ENCODE results near the gene ANTKMT. TPM values are rescaled to one million over a fixed set of nuclear protein-coding genes. Genes with fewer than 3 reads are reported as not detected.

ANTKMT gene
- total RNA-seq, 4 donors from 2014 or later = 23.5 to 46.2 (median 31.0) TPM

DNA sequence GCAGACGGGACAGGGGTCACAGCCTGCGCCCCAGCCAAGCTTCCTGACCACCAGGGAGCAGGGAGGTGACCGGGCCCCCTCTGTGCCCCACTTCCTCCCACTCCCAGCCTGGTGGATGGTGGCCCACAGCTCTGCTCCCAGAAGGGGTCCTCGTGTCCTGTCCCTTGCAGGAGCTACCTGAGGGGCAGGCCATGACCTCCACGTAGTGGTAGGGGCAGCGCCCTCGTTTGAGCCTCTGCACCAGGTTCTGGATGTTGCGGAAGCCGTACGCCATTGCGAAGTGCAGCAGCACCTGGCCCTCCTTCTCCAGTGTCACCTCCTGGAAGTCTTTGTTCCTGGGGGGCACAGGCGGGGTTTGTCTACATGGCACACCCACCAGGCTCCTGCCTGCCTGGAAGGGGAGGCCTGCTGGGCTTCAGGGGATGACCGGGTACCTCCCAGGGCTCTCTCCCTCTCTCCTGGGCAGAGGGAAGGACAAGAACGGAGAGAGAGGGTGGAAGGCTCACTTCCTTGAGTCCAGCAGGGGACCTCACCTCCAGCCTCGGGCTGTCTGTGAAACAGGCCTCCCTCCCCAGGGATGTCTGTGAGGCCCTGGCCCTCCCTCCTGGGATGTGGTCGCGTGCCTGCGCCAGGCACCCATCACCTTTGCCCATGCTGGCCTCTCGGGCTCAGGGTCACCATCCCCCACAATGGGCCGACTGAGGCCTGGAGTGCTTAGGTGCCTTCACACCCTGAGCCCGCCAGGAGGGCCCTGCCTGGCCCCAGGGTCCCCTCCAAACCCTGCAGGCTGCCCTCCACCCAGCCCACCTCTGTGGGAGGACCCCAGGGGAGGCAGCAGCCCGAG is 9.9 kb downstream of the ANTKMT start:
- Histone ChIP-seq H3K27me3 (peaks cover 36% of the 10 kb centered on the region), H3K4me3 (no peak overlapping the region), H3K27ac (no peak overlapping the region), H3K9me3 (no peaks in the 10 kb centered on the region), H3K36me3 (peaks cover 0 to 65% of the 10 kb centered on the region in 2 donors), H3K4me1 (peaks cover 0 to 33% (median 18%) of the 10 kb centered on the region in 3 donors)
- TF ChIP-seq, protein P1, sequence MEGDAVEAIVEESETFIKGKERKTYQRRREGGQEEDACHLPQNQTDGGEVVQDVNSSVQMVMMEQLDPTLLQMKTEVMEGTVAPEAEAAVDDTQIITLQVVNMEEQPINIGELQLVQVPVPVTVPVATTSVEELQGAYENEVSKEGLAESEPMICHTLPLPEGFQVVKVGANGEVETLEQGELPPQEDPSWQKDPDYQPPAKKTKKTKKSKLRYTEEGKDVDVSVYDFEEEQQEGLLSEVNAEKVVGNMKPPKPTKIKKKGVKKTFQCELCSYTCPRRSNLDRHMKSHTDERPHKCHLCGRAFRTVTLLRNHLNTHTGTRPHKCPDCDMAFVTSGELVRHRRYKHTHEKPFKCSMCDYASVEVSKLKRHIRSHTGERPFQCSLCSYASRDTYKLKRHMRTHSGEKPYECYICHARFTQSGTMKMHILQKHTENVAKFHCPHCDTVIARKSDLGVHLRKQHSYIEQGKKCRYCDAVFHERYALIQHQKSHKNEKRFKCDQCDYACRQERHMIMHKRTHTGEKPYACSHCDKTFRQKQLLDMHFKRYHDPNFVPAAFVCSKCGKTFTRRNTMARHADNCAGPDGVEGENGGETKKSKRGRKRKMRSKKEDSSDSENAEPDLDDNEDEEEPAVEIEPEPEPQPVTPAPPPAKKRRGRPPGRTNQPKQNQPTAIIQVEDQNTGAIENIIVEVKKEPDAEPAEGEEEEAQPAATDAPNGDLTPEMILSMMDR (IDR thresholded peaks at IDR 0.05) = no peak
- TF ChIP-seq POLR2A (IDR thresholded peaks at IDR 0.05) (no peak), POLR2AphosphoS5 (IDR thresholded peaks at IDR 0.05) (no peak), EP300 (IDR thresholded peaks at IDR 0.05) (no peak)
- 90% methylated on average over 2 of the region's 22 CpGs; no CpG with 5 or more reads in 1 of the 2 donors for WGBS, 2 donors (ENCODE audit: low coverage in 1 of 2)
- no peak for ATAC-seq

DNA sequence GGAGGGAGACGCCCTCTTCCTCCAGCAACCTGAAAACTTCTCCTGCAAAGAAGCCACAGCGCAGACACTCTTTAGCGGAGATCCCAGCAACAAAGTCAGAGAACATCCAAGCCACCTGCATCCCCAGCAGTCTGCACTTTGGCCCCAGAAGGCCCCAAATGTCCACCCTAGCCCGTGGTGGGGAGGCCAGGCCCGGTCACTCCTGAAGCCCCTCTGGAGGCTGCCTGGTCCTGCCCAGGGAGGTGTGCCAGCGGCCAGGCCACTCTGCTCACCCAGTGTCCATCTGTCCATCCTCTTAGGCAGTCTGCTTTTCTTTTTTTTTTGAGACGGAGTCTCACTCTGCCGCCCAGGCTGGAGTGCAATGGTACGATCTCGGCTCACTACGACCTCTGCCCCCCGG is 11.4 kb downstream of the ANTKMT start:
- Histone ChIP-seq H3K27me3 (peaks cover 22% of the 10 kb centered on the region), H3K27ac (no peak overlapping the region), H3K9me3 (no peaks in the 10 kb centered on the region), H3K36me3 (peaks cover 0 to 80% of the 10 kb centered on the region in 2 donors), H3K4me3 (no peak overlapping the region), H3K4me1 (peaks cover 0 to 19% (median 15%) of the 10 kb centered on the region in 3 donors)
- WGBS, 2 donors (ENCODE audit: low coverage in 1 of 2) = 83 to 98% methylated on average over 1 to 5 of the region's 12 CpGs
- no peak for TF ChIP-seq POLR2A (IDR thresholded peaks at IDR 0.05)
- no peak for TF ChIP-seq EP300 (IDR thresholded peaks at IDR 0.05)
- TF ChIP-seq POLR2AphosphoS5 (IDR thresholded peaks at IDR 0.05) = no peak
- TF ChIP-seq, protein P1 (IDR thresholded peaks at IDR 0.05) = no peak
- no peak for ATAC-seq

DNA sequence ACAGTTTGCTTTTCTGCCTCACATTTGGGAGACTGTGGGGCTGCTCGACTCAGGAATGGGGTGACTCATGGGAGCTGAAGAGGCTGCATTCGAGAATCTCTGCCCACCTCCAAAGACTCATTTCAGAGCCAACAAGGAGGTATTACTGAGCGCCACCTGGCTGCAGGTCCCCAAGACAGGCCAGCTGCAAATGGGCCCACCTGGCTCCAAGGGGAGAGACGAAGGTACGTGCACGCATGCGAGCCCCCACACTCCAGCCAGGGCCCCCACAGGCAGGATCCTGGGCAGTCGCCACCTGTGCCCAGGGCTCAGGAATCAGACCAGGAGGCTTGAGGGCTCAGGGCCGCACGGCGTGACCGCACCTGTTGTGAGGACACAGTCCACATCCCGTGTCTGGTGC is 12.0 kb downstream of the ANTKMT start:
- TF ChIP-seq POLR2AphosphoS5 (IDR thresholded peaks at IDR 0.05) (no peak), EP300 (IDR thresholded peaks at IDR 0.05) (no peak), POLR2A (IDR thresholded peaks at IDR 0.05) (no peak)
- TF ChIP-seq, protein P1 (IDR thresholded peaks at IDR 0.05) = no peak
- ATAC-seq = no peak
- Histone ChIP-seq H3K4me3 (no peak overlapping the region), H3K4me1 (peaks cover 0 to 12% (median 9%) of the 10 kb centered on the region in 3 donors), H3K36me3 (peaks cover 0 to 86% of the 10 kb centered on the region in 2 donors), H3K27ac (no peak overlapping the region), H3K9me3 (no peaks in the 10 kb centered on the region), H3K27me3 (peaks cover 16% of the 10 kb centered on the region)
- WGBS, 2 donors (ENCODE audit: low coverage in 1 of 2) = no CpG with 5 or more reads among the region's 13 CpGs

DNA sequence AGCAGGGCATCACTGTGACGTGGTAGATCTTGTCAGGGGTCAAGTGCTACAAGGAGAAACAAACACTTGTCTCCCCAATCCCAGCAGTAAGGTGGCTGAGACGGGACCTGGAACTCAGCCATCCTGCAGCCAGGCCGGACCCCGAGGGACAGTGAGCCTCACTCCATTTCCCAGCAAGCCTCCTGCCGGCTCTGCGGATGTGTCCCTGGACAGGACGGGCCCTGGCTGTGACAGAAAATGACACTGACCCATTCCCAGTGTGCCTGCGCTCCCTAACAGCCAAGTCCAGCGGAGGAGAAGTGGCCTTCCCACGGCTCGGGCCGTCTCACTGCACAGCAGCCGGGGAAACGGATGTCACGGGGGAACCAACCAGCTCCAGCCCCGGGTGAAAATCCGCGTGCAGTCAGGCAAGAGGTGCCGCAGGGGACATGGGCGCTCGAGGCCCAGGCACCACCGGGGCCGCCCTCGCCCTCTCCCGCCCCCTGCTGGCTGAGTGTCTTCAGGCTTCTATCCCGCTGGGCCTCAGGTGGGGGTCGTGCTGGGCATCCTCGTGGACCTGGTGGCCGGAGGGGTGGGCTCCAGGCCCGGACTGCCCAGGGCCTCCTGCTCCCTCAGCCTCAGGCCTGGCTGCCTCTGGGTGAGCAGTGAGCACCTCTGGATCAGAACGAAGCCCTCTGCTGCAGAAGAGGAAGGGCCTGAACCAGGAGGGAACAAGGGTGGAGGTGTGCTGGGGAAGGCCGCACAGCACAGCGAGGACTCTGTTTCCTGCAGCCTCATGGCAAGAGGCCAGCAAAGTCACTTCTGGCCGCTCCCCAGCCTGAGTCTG is 12.6 kb downstream of the ANTKMT start:
- 90% methylated on average over 2 of the region's 34 CpGs; no CpG with 5 or more reads in 1 of the 2 donors for WGBS, 2 donors (ENCODE audit: low coverage in 1 of 2)
- Histone ChIP-seq H3K27ac (no peak overlapping the region), H3K27me3 (peaks cover 9% of the 10 kb centered on the region), H3K4me1 (peaks cover 0 to 6% (median 2%) of the 10 kb centered on the region in 3 donors), H3K36me3 (peaks cover 0 to 92% of the 10 kb centered on the region in 2 donors), H3K9me3 (no peaks in the 10 kb centered on the region), H3K4me3 (no peak overlapping the region)
- no peak for ATAC-seq
- no peak for TF ChIP-seq POLR2A (IDR thresholded peaks at IDR 0.05)
- TF ChIP-seq, protein P1 (IDR thresholded peaks at IDR 0.05) = peak in 1 of 4 experiments; percentile 34

Measured in gastroesophageal sphincter (tissue), 4 donors.